ENCODE results near the gene PHTF2. TPM values are rescaled to one million over a fixed set of nuclear protein-coding genes. Genes with fewer than 3 reads are reported as not detected.
"Not testable (repeated sequence)": the region's sequence is repeated elsewhere in the genome, so short reads cannot be mapped to it uniquely, and the experiment has no call there.

PHTF2 gene
- total and polyA plus RNA-seq, 11 donors, result 9.6 to 47.2 (median 24.2) TPM

DNA sequence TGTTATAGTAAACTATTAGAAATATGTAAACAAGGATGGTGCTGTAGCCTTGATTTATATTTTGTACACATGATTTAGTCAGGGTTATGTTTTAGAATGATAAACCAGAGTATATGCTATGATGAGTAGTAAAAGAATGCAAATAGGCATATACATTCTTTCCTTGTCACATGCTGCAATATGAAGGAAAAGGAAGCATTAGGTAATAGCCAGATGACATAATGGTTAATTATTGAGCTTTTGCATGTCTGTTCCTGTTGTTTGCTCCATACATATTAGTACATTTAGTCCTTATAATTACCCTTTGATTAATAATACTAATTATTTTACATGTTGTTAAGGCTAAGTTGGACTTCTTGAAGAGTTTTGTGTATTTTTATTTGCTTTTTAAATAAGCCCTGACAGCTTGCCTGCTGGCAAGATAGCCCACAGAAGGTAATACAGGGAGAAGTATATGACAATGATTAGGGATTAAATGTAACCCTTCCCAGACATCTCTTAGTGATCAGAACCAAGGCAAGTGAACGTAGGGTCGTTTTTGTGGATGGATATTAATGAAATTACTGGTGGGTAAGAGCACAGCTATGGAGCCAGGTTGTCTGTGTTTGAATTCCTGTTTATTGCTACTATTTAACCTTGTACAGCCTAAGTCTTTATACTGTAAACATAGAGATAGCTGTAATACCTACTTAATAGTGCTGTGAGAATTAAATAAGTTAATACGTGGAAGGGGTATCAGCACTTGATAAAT is 68.4 kb downstream of the PHTF2 start:
- intact Hi-C loops (cut with DNase I), result no loop called here

DNA sequence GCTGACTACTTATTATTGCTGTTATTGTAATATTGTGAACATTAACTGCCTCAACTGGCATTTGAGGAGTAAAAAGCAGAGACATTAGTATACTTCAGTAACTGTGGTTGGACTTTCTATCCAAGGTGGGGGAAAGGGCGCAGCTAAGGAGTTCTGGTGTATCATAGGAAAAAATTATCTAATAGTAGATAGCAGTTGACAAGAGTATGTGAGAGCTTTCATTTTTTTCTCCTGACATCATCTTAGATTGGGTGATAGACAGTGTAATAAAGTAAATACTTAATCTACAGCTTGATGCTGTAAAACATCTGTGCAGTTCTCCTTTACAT is 68.9 kb downstream of the PHTF2 start:
- H3K4me1 ChIP-seq, result peaks cover 0 to 13% (median 0%) of the 10 kb centered on the region in 12 donors
- ATAC-seq (no peak), DNase-seq (no peak)
- no peak for TF ChIP-seq POLR2A (IDR thresholded peaks at IDR 0.05)
- TF ChIP-seq, protein P1, sequence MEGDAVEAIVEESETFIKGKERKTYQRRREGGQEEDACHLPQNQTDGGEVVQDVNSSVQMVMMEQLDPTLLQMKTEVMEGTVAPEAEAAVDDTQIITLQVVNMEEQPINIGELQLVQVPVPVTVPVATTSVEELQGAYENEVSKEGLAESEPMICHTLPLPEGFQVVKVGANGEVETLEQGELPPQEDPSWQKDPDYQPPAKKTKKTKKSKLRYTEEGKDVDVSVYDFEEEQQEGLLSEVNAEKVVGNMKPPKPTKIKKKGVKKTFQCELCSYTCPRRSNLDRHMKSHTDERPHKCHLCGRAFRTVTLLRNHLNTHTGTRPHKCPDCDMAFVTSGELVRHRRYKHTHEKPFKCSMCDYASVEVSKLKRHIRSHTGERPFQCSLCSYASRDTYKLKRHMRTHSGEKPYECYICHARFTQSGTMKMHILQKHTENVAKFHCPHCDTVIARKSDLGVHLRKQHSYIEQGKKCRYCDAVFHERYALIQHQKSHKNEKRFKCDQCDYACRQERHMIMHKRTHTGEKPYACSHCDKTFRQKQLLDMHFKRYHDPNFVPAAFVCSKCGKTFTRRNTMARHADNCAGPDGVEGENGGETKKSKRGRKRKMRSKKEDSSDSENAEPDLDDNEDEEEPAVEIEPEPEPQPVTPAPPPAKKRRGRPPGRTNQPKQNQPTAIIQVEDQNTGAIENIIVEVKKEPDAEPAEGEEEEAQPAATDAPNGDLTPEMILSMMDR (IDR thresholded peaks at IDR 0.05), result no peak
- peaks cover 0 to 12% (median 0%) of the 10 kb centered on the region in 12 donors for H3K9me3 ChIP-seq
- no peak overlapping the region for H3K27ac ChIP-seq
- H3K27me3 ChIP-seq, result no peaks in the 10 kb centered on the region
- 88 to 100% (median 95%) methylated on average over 1 of the region's 1 CpG for WGBS, 4 donors
- intact Hi-C loops (cut with DNase I), result no loop called here
- no peak overlapping the region for H3K4me3 ChIP-seq
- H3K36me3 ChIP-seq, result no peaks in the 10 kb centered on the region

More for the DNA sequence above, 68.4 kb downstream of the PHTF2 start:
- H3K4me3 ChIP-seq, result no peak overlapping the region
- no peak for DNase-seq
- H3K36me3 ChIP-seq, result no peaks in the 10 kb centered on the region
- no peak for TF ChIP-seq POLR2A (IDR thresholded peaks at IDR 0.05)
- TF ChIP-seq, protein P1 (IDR thresholded peaks at IDR 0.05), result no peak
- no peak for ATAC-seq
- no peak overlapping the region for H3K27ac ChIP-seq
- H3K4me1 ChIP-seq, result peaks cover 0 to 13% (median 0%) of the 10 kb centered on the region in 12 donors
- WGBS, 4 donors, result 77 to 84% (median 80%) methylated on average over 3 of the region's 3 CpGs
- H3K9me3 ChIP-seq, result peaks cover 0 to 12% (median 0%) of the 10 kb centered on the region in 12 donors
- H3K27me3 ChIP-seq, result no peaks in the 10 kb centered on the region

DNA sequence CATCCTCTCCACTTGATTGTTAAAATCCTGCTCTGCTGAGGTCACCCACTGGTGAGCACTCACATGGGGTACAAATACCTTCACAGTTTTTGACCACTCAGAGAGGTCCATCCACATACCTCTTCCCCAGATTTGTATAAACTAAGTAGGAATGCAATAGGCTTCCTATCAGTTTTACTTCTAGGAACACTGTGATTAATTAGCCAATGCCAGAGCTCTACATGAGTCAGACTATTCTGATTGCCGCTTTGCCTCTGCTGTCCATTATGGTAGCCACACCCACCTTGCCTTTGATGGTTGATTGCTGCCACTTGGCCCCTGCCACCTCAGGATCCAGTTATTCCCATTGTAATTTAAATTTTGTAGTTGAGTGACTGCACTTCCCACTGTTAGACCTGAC is 73.7 kb downstream of the PHTF2 start:
- H3K4me3 ChIP-seq; DNase-seq; H3K4me1 ChIP-seq; intact Hi-C loops (cut with DNase I); ATAC-seq; H3K27ac ChIP-seq; H3K27me3 ChIP-seq; H3K36me3 ChIP-seq: not testable (repeated sequence)
- WGBS, 4 donors, result 95 to 100% (median 98%) methylated on average over 1 of the region's 1 CpG
- peaks cover 0 to 12% (median 0%) of the 10 kb centered on the region in 12 donors for H3K9me3 ChIP-seq

DNA sequence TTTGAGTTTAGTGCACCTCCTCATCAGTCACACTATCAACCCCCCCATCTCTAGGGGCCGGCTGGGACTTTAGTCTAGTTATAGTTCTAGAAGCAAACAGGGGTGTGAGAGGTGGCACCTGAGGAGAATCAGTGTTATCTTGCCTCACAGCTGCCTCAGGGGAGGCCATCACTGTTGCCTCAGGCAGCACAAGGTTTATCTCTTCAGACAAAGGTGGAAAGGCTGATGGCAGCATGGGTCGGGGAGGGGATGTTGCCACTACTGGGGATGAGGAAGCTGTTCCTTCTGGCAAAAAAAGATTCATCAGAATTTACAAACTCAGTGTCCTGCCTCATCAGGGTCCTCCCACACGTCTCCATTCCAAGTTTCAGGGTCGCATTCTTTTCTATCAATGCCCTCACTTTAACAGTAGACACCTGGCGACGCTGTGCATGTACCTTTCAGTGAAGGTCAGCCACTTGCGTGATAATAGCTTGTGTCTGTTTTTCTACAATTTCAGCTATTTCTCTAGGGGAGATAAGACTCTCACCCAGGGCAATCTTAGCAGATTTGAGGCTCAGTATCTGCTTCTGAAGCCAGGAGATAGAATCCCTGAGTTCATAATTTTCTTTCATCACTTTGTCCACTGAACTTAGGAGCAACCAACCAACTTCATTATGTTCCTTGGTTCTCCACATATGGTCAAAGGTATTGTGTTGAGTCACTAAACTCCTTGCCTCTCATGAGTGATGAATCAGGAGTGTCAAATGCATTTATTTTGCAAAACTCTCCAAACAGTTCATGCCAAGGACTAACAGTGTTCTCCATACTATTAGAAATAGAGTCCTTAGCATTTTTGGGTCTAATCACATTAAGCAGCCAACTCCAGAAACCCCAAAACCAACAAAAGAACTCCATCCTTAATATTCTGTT is 75.1 kb downstream of the PHTF2 start:
- WGBS, 4 donors, result 77 to 81% (median 79%) methylated on average over 7 of the region's 7 CpGs
- H3K27me3 ChIP-seq; H3K4me3 ChIP-seq; ATAC-seq; intact Hi-C loops (cut with DNase I); H3K27ac ChIP-seq; H3K36me3 ChIP-seq; DNase-seq; H3K4me1 ChIP-seq: not testable (repeated sequence)
- H3K9me3 ChIP-seq, result peaks cover 0 to 12% (median 0%) of the 10 kb centered on the region in 12 donors

DNA sequence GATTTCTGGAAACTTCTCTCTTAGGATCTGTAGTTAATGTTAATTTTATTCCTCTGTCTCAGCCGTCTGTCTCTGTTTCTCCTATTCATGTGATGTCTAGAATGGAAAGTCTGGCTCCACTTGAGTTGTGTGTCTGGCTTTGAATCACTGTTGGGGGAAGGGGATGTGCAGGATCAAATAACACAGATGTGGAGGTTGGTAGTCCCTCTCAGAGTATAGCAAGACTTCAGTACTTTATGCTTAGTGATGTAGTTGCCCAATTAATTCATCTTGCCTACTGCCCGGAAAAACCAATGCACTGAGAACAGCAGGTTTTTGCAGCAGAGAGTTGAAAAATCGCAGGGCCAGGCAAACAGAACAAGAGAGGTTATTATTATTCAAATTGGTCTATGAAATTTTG is 79.2 kb downstream of the PHTF2 start:
- H3K27me3 ChIP-seq, result no peaks in the 10 kb centered on the region
- WGBS, 4 donors, result 84 to 94% (median 87%) methylated on average over 3 of the region's 3 CpGs
- H3K36me3 ChIP-seq, result no peaks in the 10 kb centered on the region
- H3K27ac ChIP-seq, result no peak overlapping the region
- no peak for ATAC-seq
- no peaks in the 10 kb centered on the region for H3K4me1 ChIP-seq
- no peak overlapping the region for H3K4me3 ChIP-seq
- no peaks in the 10 kb centered on the region for H3K9me3 ChIP-seq
- DNase-seq, result no peak
- TF ChIP-seq POLR2A (IDR thresholded peaks at IDR 0.05), result no peak
- TF ChIP-seq, protein P1 (IDR thresholded peaks at IDR 0.05), result no peak
- intact Hi-C loops (cut with DNase I), result no loop called here
